Inflammatory macrophage treated with lipopolysaccharide for 4 hours (primary cell): ENCODE data around the gene AP1G2.
"Not testable (repeated sequence)": the region's sequence is repeated elsewhere in the genome, so short reads cannot be mapped to it uniquely, and the experiment has no call there.

Experiments used
- DNase-seq: peaks from one replicate; pipeline ENCODE4 v3.0.0-alpha.2; 2020

Gene AP1G2

GRCh38 chr14:23537351-23538049 is 30.1 kb downstream of the AP1G2 start:
- DNase-seq: no peak

- DNase-seq: not testable (repeated sequence)
Observed at GRCh38 chr14:23536906-23537305, 30.7 kb downstream of the AP1G2 start.

GRCh38 chr14:23536494-23536893 is 31.1 kb downstream of the AP1G2 start:
- no peak for DNase-seq

GRCh38 chr14:23535943-23536342 is 31.6 kb downstream of the AP1G2 start:
- DNase-seq: no peak

GRCh38 chr14:23533652-23534435 is 33.7 kb downstream of the AP1G2 start:
- DNase-seq: no peak

- no peak for DNase-seq
Observed at GRCh38 chr14:23532658-23533057, 34.9 kb downstream of the AP1G2 start.

GRCh38 chr14:23531391-23531790 is 36.2 kb downstream of the AP1G2 start:
- no peak for DNase-seq

- peak; percentile 31 for DNase-seq
Observed at GRCh38 chr14:23530375-23531055, 37.1 kb downstream of the AP1G2 start.

- no peak for DNase-seq
Observed at GRCh38 chr14:23529016-23529415, 38.6 kb downstream of the AP1G2 start.

- no peak for DNase-seq
Observed at GRCh38 chr14:23528555-23528954, 39.0 kb downstream of the AP1G2 start.

- DNase-seq: no peak
Observed at GRCh38 chr14:23525611-23526010, 42.0 kb downstream of the AP1G2 start.

GRCh38 chr14:23524954-23525353 is 42.6 kb downstream of the AP1G2 start:
- DNase-seq: no peak

- no peak for DNase-seq
Observed at GRCh38 chr14:23523229-23524016, 44.2 kb downstream of the AP1G2 start.

- no peak for DNase-seq
Observed at GRCh38 chr14:23522643-23523198, 44.9 kb downstream of the AP1G2 start.

GRCh38 chr14:23521785-23522640 is 45.6 kb downstream of the AP1G2 start:
- peak; percentile 4 for DNase-seq

- DNase-seq: peak; percentile 8
Observed at GRCh38 chr14:23520899-23521533, 46.6 kb downstream of the AP1G2 start.

- DNase-seq: no peak
Observed at GRCh38 chr14:23518709-23519108, 48.9 kb downstream of the AP1G2 start.

GRCh38 chr14:23517650-23518326 is 49.8 kb downstream of the AP1G2 start:
- no peak for DNase-seq

GRCh38 chr14:23514644-23514957 is 53.0 kb downstream of the AP1G2 start:
- DNase-seq: no peak

GRCh38 chr14:23513818-23514643 is 53.6 kb downstream of the AP1G2 start:
- DNase-seq: no peak
